GM12878 (cell line): ENCODE measurements around the gene REPIN1. TPM values are rescaled to one million over a fixed set of nuclear protein-coding genes. Genes with fewer than 3 reads are reported as not detected.

Experiments
- ATAC-seq: fragments of 200-7000 bp; cut with Tn5 transposase; 3 replicates; pipeline ENCODE4 v1.9.1; 2020; ENCODE audit warnings: mild to moderate bottlenecking, moderate library complexity
- BruUV-seq: library from RNA; stranded (reverse); fragments of 400-500 nt; replicated peaks from 2 replicates; lab custom pipeline; 2021; lab: Mats Ljungman, UMichigan
- CTCF ChIA-PET: fragments of 300-600 bp; sonication (Branson Sonifier 250); formaldehyde crosslinking; extraction: SDS; loops from one replicate; lab custom pipeline; 2021; ENCODE audit warnings: inconsistent platforms; lab: Yijun Ruan, JAX
- POLR2A ChIA-PET: fragments of 350-600 bp; formaldehyde crosslinking; extraction: SDS; loops from one replicate; lab custom pipeline; 2021; ENCODE audit warnings: inconsistent platforms; lab: Charles Lee
- RAD21 ChIA-PET: fragments of 300-600 bp; sonication (Branson Sonifier 250); formaldehyde crosslinking; loops from one replicate; lab custom pipeline; 2023; ENCODE audit warnings: antibody characterized with exemption; ENCODE audit not compliant: unreplicated experiment; lab: Charles Lee
- SMC1A ChIA-PET: fragments of 300-600 bp; sonication (Branson Sonifier 250); formaldehyde crosslinking; loops from one replicate; lab custom pipeline; 2023; ENCODE audit not compliant: unreplicated experiment, uncharacterized antibody; lab: Charles Lee
- DNase-seq: peaks from one replicate; pipeline ENCODE4 v3.0.0-alpha.2; 2011; ENCODE audit warnings: low read depth, low spot score
- FAIRE-seq: peaks from 3 replicates; lab custom pipeline; 2011; peaks lifted over from hg19 to GRCh38; lab: Jason Lieb, UNC
- H2AFZ ChIP-seq: 2 replicates; pipeline ENCODE4 v1.6.0; 2011; ENCODE audit warnings: low read depth, low read length, control low read depth; ENCODE audit not compliant: control insufficient read depth
- H3K27ac ChIP-seq: 2 replicates; pipeline ENCODE4 v1.5.1; 2011; ENCODE audit warnings: control low read depth; ENCODE audit not compliant: control insufficient read depth, insufficient read depth
- H3K27me3 ChIP-seq, 2 experiments: replicated peaks in 1 of 2; 2 replicates each; pipeline versions ENCODE4 v1.6.0 to v1.6.1; 2011; ENCODE audit warnings: low read length in 1 of 2; ENCODE audit not compliant: control insufficient read depth in 2 of 2, insufficient read depth in 2 of 2
- H3K36me3 ChIP-seq, 2 experiments: 2 replicates each; pipeline ENCODE4 v1.5.1; 2011; ENCODE audit warnings: low read length in 1 of 2; ENCODE audit not compliant: control insufficient read depth in 2 of 2, insufficient read depth in 2 of 2
- H3K4me1 ChIP-seq: 2 replicates; pipeline ENCODE4 v1.6.1; 2011; ENCODE audit warnings: mild to moderate bottlenecking, low read length, moderate library complexity, mixed read lengths; ENCODE audit not compliant: control insufficient read depth, insufficient read depth
- H3K4me2 ChIP-seq: 2 replicates; pipeline ENCODE4 v1.6.0; 2011; ENCODE audit warnings: control low read depth; ENCODE audit not compliant: control insufficient read depth, insufficient read depth
- H3K4me3 ChIP-seq: fragments of 200-600 bp; sonication (generic); 2 replicates; pipeline ENCODE4 v1.5.1; 2016
- H3K79me2 ChIP-seq: 2 replicates; pipeline ENCODE4 v1.6.0; 2011; ENCODE audit warnings: low read length; ENCODE audit not compliant: control insufficient read depth, insufficient read depth
- H3K9ac ChIP-seq: 2 replicates; pipeline ENCODE4 v1.8.0; 2011; ENCODE audit warnings: low read length, control low read depth, mixed read lengths; ENCODE audit not compliant: control insufficient read depth, insufficient read depth
- H3K9me3 ChIP-seq: replicated peaks from 3 replicates; pipeline ENCODE4 v1.5.1; 2011; ENCODE audit warnings: mild to moderate bottlenecking, low read length; ENCODE audit not compliant: control insufficient read depth, insufficient read depth
- H4K20me1 ChIP-seq: 2 replicates; pipeline ENCODE4 v1.6.0; 2011; ENCODE audit not compliant: control insufficient read depth, insufficient read depth
- DPF2 ChIP-seq: fragments of 450-650 bp; IDR thresholded peaks from 2 replicates; pipeline ENCODE4 v1.6.1; 2017; ENCODE audit warnings: mild to moderate bottlenecking
- FOS ChIP-seq: IDR thresholded peaks from 3 replicates; pipeline ENCODE4 v1.6.1; 2011; ENCODE audit warnings: borderline replicate concordance; ENCODE audit not compliant: insufficient read length; ENCODE audit errors: extremely low read depth
- KLF5 ChIP-seq: fragments of 450-650 bp; IDR thresholded peaks from 2 replicates; pipeline ENCODE4 v1.6.1; 2014; ENCODE audit warnings: mild to moderate bottlenecking; ENCODE audit not compliant: partially characterized antibody
- SMAD1 ChIP-seq: fragments of 450-650 bp; IDR thresholded peaks from 2 replicates; pipeline ENCODE4 v1.6.1; 2018; ENCODE audit warnings: mild to moderate bottlenecking, low read depth; ENCODE audit not compliant: partially characterized antibody
- SMC3 ChIP-seq: IDR thresholded peaks from 2 replicates; pipeline ENCODE4 v1.6.1; 2011; ENCODE audit warnings: low read length, improper control_type of control experiment, borderline replicate concordance
- USF2 ChIP-seq: IDR thresholded peaks from 2 replicates; pipeline ENCODE4 v1.6.1; 2011; ENCODE audit warnings: low read depth, low read length, improper control_type of control experiment, borderline replicate concordance
- WGBS: methylation state at CpG from one replicate; pipeline ENCODE4 v1.1.6; 2016; ENCODE audit warnings: low lambda C conversion rate; ENCODE audit not compliant: insufficient replicate concordance, insufficient coverage; ENCODE audit errors: missing lambda C conversion rate; 5-methylcytosine and 5-hydroxymethylcytosine counted together
- in situ Hi-C: fragments of 300-500 bp; cut with MboI; formaldehyde crosslinking; loops from 9 replicates; pipeline ENCODE4 v1.14.3; 2018; ENCODE audit warnings: mixed read lengths
- intact Hi-C: fragments of 100-400 bp; cut with micrococcal nuclease; formaldehyde crosslinking; loops from one replicate; pipeline ENCODE4 v1.14.2; 2022; ENCODE audit not compliant: unreplicated experiment
- polyA plus RNA-seq, 11 experiments: library from polyadenylated mRNA; depleted of rRNA in 4 of 11; unstranded in 6 of 11; stranded (reverse) in 5 of 11; fragments of >200 nt; fragmentation: Nextera tagmentation in 4 of 11; fragmentation: Illumina TruSeq in 1 of 11; extraction: Ambion mirVana in 4 of 11; extraction: Trizol in 1 of 11; gene quantifications; 1 replicate in 1 of 11; 2 replicates in 10 of 11; pipeline versions ENCODE4 v1.2.1 to v1.2.3, GENCODE V29; 2011 to 2016; ENCODE audit warnings: inconsistent platforms in 2 of 11, missing spikeins in 2 of 11, low read depth in 1 of 11
- total RNA-seq, 4 experiments: library from RNA; depleted of rRNA in 3 of 4; stranded (reverse); fragments of >200 nt in 3 of 4; fragmentation: Illumina TruSeq in 1 of 4; extraction: Trizol in 1 of 4; gene quantifications; 2 replicates each; pipeline versions ENCODE4 v1.2.1 to v1.2.3, GENCODE V29; 2013 to 2021
- TF ChIP-seq, protein P1 (sequence below): IDR thresholded peaks from 2 replicates; pipeline ENCODE4 v1.6.1; 2011; ENCODE audit warnings: borderline replicate concordance, low read depth, mild to moderate bottlenecking, moderate library complexity, mixed read lengths, low read length; ENCODE audit not compliant: insufficient read depth; ENCODE audit errors: extremely low read length

Gene REPIN1
- total and polyA plus RNA-seq, 10 of the 15 experiments (the other 5 are each of a cell fraction or from before 2014, with no cell fraction given): 5.1 to 172 (median 76.9) TPM

- POLR2A ChIA-PET: interaction anchor here (1.2 to 2.8 kb wide), 3 partner anchors 10 to 42 kb away, joined by 5 to 36 read pairs (median 11); no protein-coding TSS in a partner anchor
- no peak for FAIRE-seq
- DNase-seq: no peak
- RAD21 ChIA-PET: interaction anchor here (0.9 to 3.6 kb wide), 5 partner anchors 9 to 69 kb away, joined by 3 to 33 read pairs (median 5); a partner anchor contains a TSS
- Histone ChIP-seq H4K20me1 (no peaks in the 10 kb centered on the region), H3K9me3 (no peaks in the 10 kb centered on the region), H3K36me3 (peaks cover 0 to 6% of the 10 kb centered on the region in 2 experiments; a peak in 3 of 4 replicates), H2AFZ (no peak overlapping the region), H3K4me3 (no peak overlapping the region), H3K27ac (no peak overlapping the region), H3K4me1 (peaks cover 28% of the 10 kb centered on the region), H3K9ac (no peak overlapping the region), H3K79me2 (peaks cover 26% of the 10 kb centered on the region), H3K4me2 (no peak overlapping the region), H3K27me3 (no peaks in the 10 kb centered on the region)
- in situ Hi-C loops (no loop called here), intact Hi-C loops (no loop called here)
- BruUV-seq: no TSS peak
- SMC1A ChIA-PET: interaction anchor here (0.9 to 5.6 kb wide), 6 partner anchors 8 to 41 kb away, joined by 3 to 41 read pairs (median 11); a partner anchor contains a TSS
- CTCF ChIA-PET: interaction anchor here (1.4 to 7.7 kb wide), 6 partner anchors 8 to 68 kb away, joined by 5 to 70 read pairs (median 9); a partner anchor contains a TSS
- ATAC-seq: no peak
- TF ChIP-seq SMC3 (no peak), DPF2 (no peak), FOS (no peak), KLF5 (no peak), USF2 (no peak), SMAD1 (no peak)
- TF ChIP-seq, protein P1, sequence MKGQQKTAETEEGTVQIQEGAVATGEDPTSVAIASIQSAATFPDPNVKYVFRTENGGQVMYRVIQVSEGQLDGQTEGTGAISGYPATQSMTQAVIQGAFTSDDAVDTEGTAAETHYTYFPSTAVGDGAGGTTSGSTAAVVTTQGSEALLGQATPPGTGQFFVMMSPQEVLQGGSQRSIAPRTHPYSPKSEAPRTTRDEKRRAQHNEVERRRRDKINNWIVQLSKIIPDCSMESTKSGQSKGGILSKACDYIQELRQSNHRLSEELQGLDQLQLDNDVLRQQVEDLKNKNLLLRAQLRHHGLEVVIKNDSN: no peak
- WGBS: 94% methylated on average over 10 of the region's 10 CpGs
Observed at GRCh38 chr7:150365194-150365593, 3.4 kb upstream of the REPIN1 start.
